GM20000 (cell line): ENCODE results near the gene SAG.

Experiments
- DNase-seq: peaks from one replicate; pipeline ENCODE4 v3.0.0; 2012; ENCODE audit warnings: low spot score
- TF ChIP-seq, protein P1 (sequence below): IDR thresholded peaks from 2 replicates; pipeline ENCODE4 v1.5.1; 2012; ENCODE audit warnings: mild to moderate bottlenecking, control low read depth; ENCODE audit errors: extremely low read depth, missing control alignments

The SAG gene

DNA sequence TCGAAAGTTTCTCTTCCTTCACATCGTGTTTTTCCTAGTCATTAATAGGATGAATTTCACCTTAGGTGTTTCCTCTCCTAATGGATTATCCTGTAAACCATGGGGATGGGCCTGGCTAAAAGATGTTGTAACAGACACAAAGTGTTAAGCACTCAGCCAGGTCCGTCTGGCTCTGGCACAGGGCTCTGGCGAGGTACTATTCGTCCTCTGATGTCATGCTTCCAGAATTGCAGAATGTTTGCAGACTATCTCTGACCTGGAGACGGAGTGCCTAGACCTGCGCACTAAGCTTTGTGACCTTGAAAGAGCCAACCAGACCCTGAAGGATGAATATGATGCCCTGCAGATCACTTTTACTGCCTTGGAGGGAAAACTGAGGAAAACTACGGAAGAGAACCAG is 42.9 kb upstream of the SAG start:
- TF ChIP-seq, protein P1, sequence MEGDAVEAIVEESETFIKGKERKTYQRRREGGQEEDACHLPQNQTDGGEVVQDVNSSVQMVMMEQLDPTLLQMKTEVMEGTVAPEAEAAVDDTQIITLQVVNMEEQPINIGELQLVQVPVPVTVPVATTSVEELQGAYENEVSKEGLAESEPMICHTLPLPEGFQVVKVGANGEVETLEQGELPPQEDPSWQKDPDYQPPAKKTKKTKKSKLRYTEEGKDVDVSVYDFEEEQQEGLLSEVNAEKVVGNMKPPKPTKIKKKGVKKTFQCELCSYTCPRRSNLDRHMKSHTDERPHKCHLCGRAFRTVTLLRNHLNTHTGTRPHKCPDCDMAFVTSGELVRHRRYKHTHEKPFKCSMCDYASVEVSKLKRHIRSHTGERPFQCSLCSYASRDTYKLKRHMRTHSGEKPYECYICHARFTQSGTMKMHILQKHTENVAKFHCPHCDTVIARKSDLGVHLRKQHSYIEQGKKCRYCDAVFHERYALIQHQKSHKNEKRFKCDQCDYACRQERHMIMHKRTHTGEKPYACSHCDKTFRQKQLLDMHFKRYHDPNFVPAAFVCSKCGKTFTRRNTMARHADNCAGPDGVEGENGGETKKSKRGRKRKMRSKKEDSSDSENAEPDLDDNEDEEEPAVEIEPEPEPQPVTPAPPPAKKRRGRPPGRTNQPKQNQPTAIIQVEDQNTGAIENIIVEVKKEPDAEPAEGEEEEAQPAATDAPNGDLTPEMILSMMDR = no peak
- DNase-seq = no peak

DNA sequence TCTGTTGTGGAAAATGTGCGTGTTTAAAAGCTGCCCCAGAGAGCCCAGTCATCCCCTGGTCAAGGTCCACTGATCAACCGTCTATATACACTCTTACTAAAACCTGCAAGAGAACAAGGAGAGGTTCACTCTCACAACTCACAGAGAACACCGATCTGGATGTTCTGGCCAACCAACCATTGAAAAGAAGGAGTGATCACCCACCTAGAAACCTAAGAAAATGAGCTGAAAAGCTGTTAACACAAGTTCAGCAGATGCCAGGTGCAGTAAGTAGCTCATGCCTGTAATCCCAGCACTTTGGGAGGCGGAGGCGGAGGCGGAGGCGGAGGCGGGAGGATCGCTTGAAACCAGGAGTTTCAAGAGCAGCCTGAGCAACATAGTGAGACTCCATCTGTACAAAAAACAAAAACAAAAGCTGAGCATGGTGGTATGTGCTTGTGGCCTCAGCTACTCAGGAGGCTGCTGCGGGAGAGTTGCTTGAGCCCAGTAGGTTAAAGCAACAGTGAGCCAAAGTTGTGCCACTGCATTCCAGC is 41.7 kb upstream of the SAG start:
- TF ChIP-seq, protein P1 = no peak
- no peak for DNase-seq

DNA sequence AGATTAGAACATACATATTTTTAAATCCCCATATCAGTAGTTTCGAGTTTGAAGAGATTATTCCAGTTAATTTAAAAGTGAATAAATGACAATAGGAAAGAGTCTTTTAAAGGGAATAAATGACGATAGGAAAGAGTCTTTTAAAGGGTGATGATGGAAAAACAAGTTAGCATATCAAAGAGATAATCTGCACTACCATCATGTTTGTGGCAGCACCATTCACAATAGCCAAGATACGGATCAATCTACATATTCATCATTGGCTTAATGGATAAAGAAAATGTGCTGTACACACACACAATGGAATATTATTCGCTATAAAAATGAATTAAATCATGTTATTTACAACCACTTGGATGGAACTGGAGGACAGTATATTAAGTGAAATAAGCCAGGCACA is 41.1 kb upstream of the SAG start:
- no peak for DNase-seq
- TF ChIP-seq, protein P1 = no peak

DNA sequence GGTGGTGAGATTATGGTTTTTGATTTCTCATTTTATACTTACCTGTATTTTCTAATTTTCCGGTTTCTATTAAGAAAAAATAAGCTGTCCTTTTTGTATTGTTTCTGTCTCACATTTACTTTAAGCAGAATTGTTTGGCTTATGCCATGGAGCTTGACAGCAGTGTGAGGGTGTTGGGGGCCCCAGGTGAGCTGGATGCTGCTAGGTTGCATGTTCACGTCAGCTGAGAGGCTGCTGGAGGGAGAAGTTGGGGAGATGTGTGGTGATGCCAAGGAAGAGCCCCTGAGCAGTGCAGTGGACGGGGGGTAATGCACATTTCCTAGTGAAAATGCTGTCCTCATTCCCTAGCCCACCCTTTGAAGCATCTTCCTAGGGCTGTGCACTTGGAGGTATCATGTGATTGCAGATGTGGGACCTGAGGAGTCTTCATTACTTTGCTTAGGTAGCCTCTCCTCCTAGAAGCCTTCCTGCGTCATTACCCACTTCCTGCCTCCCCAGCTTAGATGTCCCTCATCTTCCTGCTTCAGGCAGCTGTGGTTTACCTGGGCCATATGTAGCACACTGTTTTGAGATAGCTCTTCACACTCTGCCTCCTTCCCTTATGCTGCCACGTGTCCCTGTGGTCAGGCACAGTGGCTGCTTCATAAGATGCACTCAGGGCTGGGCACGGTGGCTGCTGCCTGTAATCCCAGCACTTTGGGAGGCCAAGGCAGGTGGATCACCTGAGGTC is 39.9 kb upstream of the SAG start:
- TF ChIP-seq, protein P1 = no peak
- peak; percentile 41 for DNase-seq

GRCh38 chr2:233270366-233270765 is 37.2 kb upstream of the SAG start:
- TF ChIP-seq, protein P1 = no peak
- DNase-seq = no peak

- DNase-seq = no peak
- TF ChIP-seq, protein P1 = no peak
Observed at GRCh38 chr2:233270951-233271350, 36.7 kb upstream of the SAG start.

GRCh38 chr2:233271693-233272092 is 35.9 kb upstream of the SAG start:
- TF ChIP-seq, protein P1 = no peak
- no peak for DNase-seq
